GM12878 (cell line): ENCODE results near the gene PGRMC1. TPM values are rescaled to one million over a fixed set of nuclear protein-coding genes. Genes with fewer than 3 reads are reported as not detected.

Experiments
- ATAC-seq: fragments of 200-7000 bp; cut with Tn5 transposase; 3 replicates; pipeline ENCODE4 v1.9.1; 2020; ENCODE audit warnings: mild to moderate bottlenecking, moderate library complexity
- BruUV-seq: library from RNA; stranded (reverse); fragments of 400-500 nt; replicated peaks from 2 replicates; lab custom pipeline; 2021; lab: Mats Ljungman, UMichigan
- CTCF ChIA-PET: fragments of 300-600 bp; sonication (Branson Sonifier 250); formaldehyde crosslinking; extraction: SDS; loops from one replicate; lab custom pipeline; 2021; ENCODE audit warnings: inconsistent platforms; lab: Yijun Ruan, JAX
- POLR2A ChIA-PET: fragments of 350-600 bp; formaldehyde crosslinking; extraction: SDS; loops from one replicate; lab custom pipeline; 2021; ENCODE audit warnings: inconsistent platforms; lab: Charles Lee
- RAD21 ChIA-PET: fragments of 300-600 bp; sonication (Branson Sonifier 250); formaldehyde crosslinking; loops from one replicate; lab custom pipeline; 2023; ENCODE audit warnings: antibody characterized with exemption; ENCODE audit not compliant: unreplicated experiment; lab: Charles Lee
- SMC1A ChIA-PET: fragments of 300-600 bp; sonication (Branson Sonifier 250); formaldehyde crosslinking; loops from one replicate; lab custom pipeline; 2023; ENCODE audit not compliant: unreplicated experiment, uncharacterized antibody; lab: Charles Lee
- DNase-seq: peaks from one replicate; pipeline ENCODE4 v3.0.0-alpha.2; 2011; ENCODE audit warnings: low read depth, low spot score
- FAIRE-seq: peaks from 3 replicates; lab custom pipeline; 2011; peaks lifted over from hg19 to GRCh38; lab: Jason Lieb, UNC
- H2AFZ ChIP-seq: 2 replicates; pipeline ENCODE4 v1.6.0; 2011; ENCODE audit warnings: low read depth, low read length, control low read depth; ENCODE audit not compliant: control insufficient read depth
- H3K27ac ChIP-seq: 2 replicates; pipeline ENCODE4 v1.5.1; 2011; ENCODE audit warnings: control low read depth; ENCODE audit not compliant: control insufficient read depth, insufficient read depth
- H3K27me3 ChIP-seq, 2 experiments: replicated peaks in 1 of 2; 2 replicates each; pipeline versions ENCODE4 v1.6.0 to v1.6.1; 2011; ENCODE audit warnings: low read length in 1 of 2; ENCODE audit not compliant: control insufficient read depth in 2 of 2, insufficient read depth in 2 of 2
- H3K36me3 ChIP-seq, 2 experiments: 2 replicates each; pipeline ENCODE4 v1.5.1; 2011; ENCODE audit warnings: low read length in 1 of 2; ENCODE audit not compliant: control insufficient read depth in 2 of 2, insufficient read depth in 2 of 2
- H3K4me1 ChIP-seq: 2 replicates; pipeline ENCODE4 v1.6.1; 2011; ENCODE audit warnings: mild to moderate bottlenecking, low read length, moderate library complexity, mixed read lengths; ENCODE audit not compliant: control insufficient read depth, insufficient read depth
- H3K4me2 ChIP-seq: 2 replicates; pipeline ENCODE4 v1.6.0; 2011; ENCODE audit warnings: control low read depth; ENCODE audit not compliant: control insufficient read depth, insufficient read depth
- H3K4me3 ChIP-seq: fragments of 200-600 bp; sonication (generic); 2 replicates; pipeline ENCODE4 v1.5.1; 2016
- H3K79me2 ChIP-seq: 2 replicates; pipeline ENCODE4 v1.6.0; 2011; ENCODE audit warnings: low read length; ENCODE audit not compliant: control insufficient read depth, insufficient read depth
- H3K9ac ChIP-seq: 2 replicates; pipeline ENCODE4 v1.8.0; 2011; ENCODE audit warnings: low read length, control low read depth, mixed read lengths; ENCODE audit not compliant: control insufficient read depth, insufficient read depth
- H3K9me3 ChIP-seq: replicated peaks from 3 replicates; pipeline ENCODE4 v1.5.1; 2011; ENCODE audit warnings: mild to moderate bottlenecking, low read length; ENCODE audit not compliant: control insufficient read depth, insufficient read depth
- H4K20me1 ChIP-seq: 2 replicates; pipeline ENCODE4 v1.6.0; 2011; ENCODE audit not compliant: control insufficient read depth, insufficient read depth
- HDAC2 ChIP-seq: fragments of 200-600 bp; sonication (generic); IDR thresholded peaks from 2 replicates; pipeline ENCODE4 v1.6.1; 2017
- KDM1A ChIP-seq: fragments of 200-600 bp; sonication (generic); IDR thresholded peaks from 2 replicates; pipeline ENCODE4 v1.6.1; 2016; ENCODE audit warnings: borderline replicate concordance
- RAD21 ChIP-seq: IDR thresholded peaks from 2 replicates; pipeline ENCODE4 v1.6.1; 2011; ENCODE audit warnings: mild to moderate bottlenecking, low read depth, low read length, moderate library complexity; ENCODE audit not compliant: insufficient read depth
- SMARCA5 ChIP-seq: fragments of 450-650 bp; IDR thresholded peaks from 2 replicates; pipeline ENCODE4 v1.6.1; 2017; ENCODE audit warnings: mild to moderate bottlenecking
- WGBS: methylation state at CpG from one replicate; pipeline ENCODE4 v1.1.6; 2016; ENCODE audit warnings: low lambda C conversion rate; ENCODE audit not compliant: insufficient replicate concordance, insufficient coverage; ENCODE audit errors: missing lambda C conversion rate; 5-methylcytosine and 5-hydroxymethylcytosine counted together
- in situ Hi-C: fragments of 300-500 bp; cut with MboI; formaldehyde crosslinking; loops from 9 replicates; pipeline ENCODE4 v1.14.3; 2018; ENCODE audit warnings: mixed read lengths
- intact Hi-C: fragments of 100-400 bp; cut with micrococcal nuclease; formaldehyde crosslinking; loops from one replicate; pipeline ENCODE4 v1.14.2; 2022; ENCODE audit not compliant: unreplicated experiment
- polyA plus RNA-seq, 11 experiments: library from polyadenylated mRNA; depleted of rRNA in 4 of 11; unstranded in 6 of 11; stranded (reverse) in 5 of 11; fragments of >200 nt; fragmentation: Nextera tagmentation in 4 of 11; fragmentation: Illumina TruSeq in 1 of 11; extraction: Ambion mirVana in 4 of 11; extraction: Trizol in 1 of 11; gene quantifications; 1 replicate in 1 of 11; 2 replicates in 10 of 11; pipeline versions ENCODE4 v1.2.1 to v1.2.3, GENCODE V29; 2011 to 2016; ENCODE audit warnings: inconsistent platforms in 2 of 11, missing spikeins in 2 of 11, low read depth in 1 of 11
- total RNA-seq, 4 experiments: library from RNA; depleted of rRNA in 3 of 4; stranded (reverse); fragments of >200 nt in 3 of 4; fragmentation: Illumina TruSeq in 1 of 4; extraction: Trizol in 1 of 4; gene quantifications; 2 replicates each; pipeline versions ENCODE4 v1.2.1 to v1.2.3, GENCODE V29; 2013 to 2021
- TF ChIP-seq, protein P1 (sequence below): IDR thresholded peaks from 2 replicates; pipeline ENCODE4 v1.6.1; 2012; ENCODE audit warnings: low read depth, low read length, improper control_type of control experiment

The PGRMC1 gene
- total and polyA plus RNA-seq, 10 of the 15 experiments (the other 5 are each of a cell fraction or from before 2014, with no cell fraction given): 13.6 to 60.9 (median 43.3) TPM

GRCh38 chrX:119190831-119191230 is 45.3 kb upstream of the PGRMC1 start:
- no peak overlapping the region for H3K4me3 ChIP-seq
- no peak for ATAC-seq
- no peaks in the 10 kb centered on the region for H3K27me3 ChIP-seq
- H3K9me3 ChIP-seq: no peaks in the 10 kb centered on the region
- H4K20me1 ChIP-seq: no peaks in the 10 kb centered on the region
- BruUV-seq: no TSS peak
- H3K27ac ChIP-seq: no peak overlapping the region
- ChIA-PET SMC1A (no interaction called here), RAD21 (no interaction called here), POLR2A (no interaction called here), CTCF (no interaction called here)
- FAIRE-seq: no peak
- TF ChIP-seq RAD21: no peak
- H3K79me2 ChIP-seq: no peaks in the 10 kb centered on the region
- no peak overlapping the region for H3K4me2 ChIP-seq
- no peaks in the 10 kb centered on the region for H3K36me3 ChIP-seq
- no peaks in the 10 kb centered on the region for H3K4me1 ChIP-seq
- WGBS: 52% methylated on average over 8 of the region's 8 CpGs
- intact Hi-C loops: no loop called here
- no peak for DNase-seq
- no peak overlapping the region for H3K9ac ChIP-seq
- H2AFZ ChIP-seq: no peak overlapping the region
- in situ Hi-C loops: no loop called here

DNA sequence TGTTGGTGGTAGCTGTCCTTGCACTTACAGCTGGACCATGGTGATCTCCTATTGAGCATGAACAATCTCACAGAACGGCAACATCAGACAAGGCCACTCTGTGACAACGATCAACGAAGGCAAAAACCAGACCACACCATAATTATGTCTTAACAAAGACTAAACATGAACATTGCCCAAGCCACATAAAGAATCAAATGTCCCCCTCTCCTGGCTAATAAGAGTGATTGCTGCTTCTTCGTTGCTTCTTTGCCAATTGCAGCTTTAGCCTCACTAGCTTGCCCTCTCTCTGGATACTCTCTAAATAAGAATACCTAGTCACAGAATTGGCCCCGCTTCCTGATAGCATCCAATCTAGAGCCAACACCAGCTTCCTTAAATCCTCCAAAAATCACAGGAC is 41.5 kb upstream of the PGRMC1 start:
- no peak overlapping the region for H3K4me2 ChIP-seq
- H2AFZ ChIP-seq: no peak overlapping the region
- no peaks in the 10 kb centered on the region for H3K79me2 ChIP-seq
- H3K4me3 ChIP-seq: no peak overlapping the region
- BruUV-seq: no TSS peak
- no peaks in the 10 kb centered on the region for H3K36me3 ChIP-seq
- no peaks in the 10 kb centered on the region for H4K20me1 ChIP-seq
- H3K9ac ChIP-seq: no peak overlapping the region
- no peaks in the 10 kb centered on the region for H3K9me3 ChIP-seq
- H3K4me1 ChIP-seq: no peaks in the 10 kb centered on the region
- H3K27me3 ChIP-seq: no peaks in the 10 kb centered on the region
- intact Hi-C loops: loop anchor here (1.0 kb wide), 1 partner anchor 32 kb away; no protein-coding TSS in a partner anchor
- SMC1A ChIA-PET: interaction anchor here (0.6 to 1.3 kb wide), 2 partner anchors 73 to 76 kb away, joined by 3 read pairs; no protein-coding TSS in a partner anchor
- TF ChIP-seq KDM1A: no peak
- TF ChIP-seq, protein P1, sequence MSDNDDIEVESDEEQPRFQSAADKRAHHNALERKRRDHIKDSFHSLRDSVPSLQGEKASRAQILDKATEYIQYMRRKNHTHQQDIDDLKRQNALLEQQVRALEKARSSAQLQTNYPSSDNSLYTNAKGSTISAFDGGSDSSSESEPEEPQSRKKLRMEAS: no peak
- no peak for TF ChIP-seq HDAC2
- TF ChIP-seq RAD21: 0 out of 2 replicates have a peak, but pooled peaks have one; percentile 22
- no peak for TF ChIP-seq SMARCA5
- POLR2A ChIA-PET: no interaction called here
- DNase-seq (no peak), ATAC-seq (no peak), FAIRE-seq (no peak)
- in situ Hi-C loops: no loop called here
- no peak overlapping the region for H3K27ac ChIP-seq
- RAD21 ChIA-PET: interaction anchor here (0.9 to 1.3 kb wide), 2 partner anchors 75 to 76 kb away, joined by 3 to 5 read pairs; no protein-coding TSS in a partner anchor
- CTCF ChIA-PET: interaction anchor here (1.0 to 1.6 kb wide), 5 partner anchors 10 to 189 kb away, joined by 4 to 7 read pairs (median 5); no protein-coding TSS in a partner anchor
- 17% methylated on average over 5 of the region's 5 CpGs for WGBS
